Measurements from ENCODE around the gene AHNAK2.
"Not testable (repeated sequence)": the region's sequence is repeated elsewhere in the genome, so short reads cannot be mapped to it uniquely, and the experiment has no call there.

The AHNAK2 gene

GRCh38 chr14:104951863-104952657 lies 26.1 kb downstream of the AHNAK2 start:
- not testable (repeated sequence) for DNase-seq (ENCODE audit: low read depth)

DNA sequence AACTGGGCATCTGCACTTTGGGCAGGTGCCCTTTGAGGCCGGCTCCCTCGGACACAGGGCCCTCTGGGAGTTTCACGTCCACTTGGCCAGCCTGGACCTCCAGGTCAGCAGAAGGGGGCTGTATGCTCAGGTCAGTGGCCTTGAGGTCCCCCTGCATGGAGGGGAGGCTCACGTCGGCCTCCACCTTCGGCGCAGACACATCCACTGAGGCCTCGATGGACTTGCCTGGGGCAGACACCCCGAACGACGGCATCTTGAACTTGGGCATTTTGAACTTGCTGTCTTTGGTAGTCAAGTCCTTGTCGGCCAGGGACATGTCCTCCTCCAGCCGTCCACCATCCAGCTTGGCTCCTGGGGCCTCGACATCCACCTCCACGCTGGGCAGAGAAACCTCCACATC lies 27.5 kb downstream of the AHNAK2 start:
- DNase-seq (ENCODE audit: low read depth): not testable (repeated sequence)

DNA sequence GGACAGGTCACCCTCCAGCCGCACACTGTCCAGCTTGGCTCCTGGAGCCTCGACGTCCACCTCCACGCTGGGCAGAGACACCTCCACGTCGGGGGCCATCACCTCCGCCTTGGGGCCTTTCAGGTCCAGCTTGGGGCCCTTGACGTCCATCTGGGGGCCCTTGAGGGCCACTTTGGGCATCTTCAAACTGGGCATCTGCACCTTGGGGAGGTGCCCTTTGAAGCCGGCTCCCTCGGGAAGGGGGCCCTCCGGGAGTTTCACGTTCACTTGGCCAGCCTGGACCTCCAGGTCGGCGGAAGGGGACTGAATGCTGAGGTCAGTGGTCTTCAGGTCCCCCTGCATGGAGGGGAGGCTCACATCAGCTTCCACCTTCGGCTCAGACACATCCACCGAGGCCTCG lies 28.2 kb downstream of the AHNAK2 start:
- no peak for DNase-seq (ENCODE audit: low read depth)

- not testable (repeated sequence) for DNase-seq (ENCODE audit: low read depth)
Measured at GRCh38 chr14:104949406-104949955, 28.7 kb downstream of the AHNAK2 start.

- no peak for DNase-seq (ENCODE audit: low read depth)
Measured at GRCh38 chr14:104948736-104949031, 29.5 kb downstream of the AHNAK2 start.

DNA sequence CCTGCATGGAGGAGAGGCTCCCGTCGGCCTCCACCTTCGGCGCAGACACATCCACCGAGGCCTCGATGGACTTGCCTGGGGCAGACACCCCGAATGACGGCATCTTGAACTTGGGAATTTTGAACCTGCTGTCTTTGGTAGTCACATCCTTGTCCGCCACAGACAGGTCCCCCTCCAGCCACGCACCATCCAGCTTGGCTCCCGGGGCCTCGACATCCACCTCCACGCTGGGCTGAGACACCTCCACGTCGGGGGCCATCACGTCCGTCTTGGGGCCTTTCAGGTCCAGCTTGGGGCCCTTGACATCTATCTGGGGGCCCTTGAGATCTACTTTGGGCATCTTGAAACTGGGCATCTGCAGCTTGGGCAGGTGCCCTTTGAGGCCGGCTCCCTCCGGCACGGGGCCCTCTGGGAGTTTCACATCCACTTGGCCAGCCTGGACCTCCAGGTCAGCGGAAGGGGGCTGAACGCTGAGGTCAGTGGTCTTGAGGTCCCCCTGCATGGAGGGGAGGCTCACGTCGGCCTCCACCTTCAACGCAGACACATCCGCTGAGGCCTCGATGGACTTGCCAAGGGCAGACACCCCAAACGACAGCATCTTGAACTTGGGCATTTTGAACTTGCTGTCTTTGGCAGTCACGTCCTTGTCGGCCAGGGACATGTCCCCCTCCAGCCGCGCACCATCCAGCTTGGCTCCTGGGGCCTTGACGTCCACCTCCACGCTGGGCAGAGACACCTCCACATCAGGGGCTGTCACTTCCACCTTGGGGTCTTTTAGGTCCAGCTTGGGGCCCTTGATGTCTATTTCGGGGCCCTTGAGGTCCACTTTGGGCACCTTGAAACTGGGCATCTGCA lies 30.1 kb downstream of the AHNAK2 start:
- not testable (repeated sequence) for DNase-seq (ENCODE audit: low read depth)

GRCh38 chr14:104947201-104947600 lies 31.0 kb downstream of the AHNAK2 start:
- not testable (repeated sequence) for DNase-seq (ENCODE audit: low read depth)

GRCh38 chr14:104945986-104946965 lies 31.9 kb downstream of the AHNAK2 start:
- not testable (repeated sequence) for DNase-seq (ENCODE audit: low read depth)

DNA sequence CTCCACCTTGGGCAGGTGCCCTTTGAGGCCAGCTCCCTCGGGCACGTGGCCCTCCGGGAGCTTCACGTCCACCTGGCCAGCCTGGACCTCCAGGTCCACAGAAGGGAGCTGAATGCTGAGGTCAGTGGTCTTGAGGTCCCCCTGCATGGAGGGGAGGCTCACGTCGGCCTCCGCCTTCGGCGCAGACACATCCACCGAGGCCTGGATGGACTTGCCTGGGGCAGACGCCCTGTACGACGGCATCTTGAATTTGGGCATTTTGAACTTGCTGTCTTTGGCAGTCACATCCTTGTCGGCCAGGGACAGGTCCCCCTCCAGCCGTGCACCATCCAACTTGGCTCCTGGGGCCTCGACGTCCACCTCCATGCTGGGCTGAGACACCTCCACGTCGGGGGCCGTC lies 32.9 kb downstream of the AHNAK2 start:
- not testable (repeated sequence) for DNase-seq (ENCODE audit: low read depth)

GRCh38 chr14:104944436-104945205 lies 33.6 kb downstream of the AHNAK2 start:
- DNase-seq (ENCODE audit: low read depth): not testable (repeated sequence)

- DNase-seq (ENCODE audit: low read depth): not testable (repeated sequence)
Measured at GRCh38 chr14:104944016-104944308, 34.2 kb downstream of the AHNAK2 start.

DNA sequence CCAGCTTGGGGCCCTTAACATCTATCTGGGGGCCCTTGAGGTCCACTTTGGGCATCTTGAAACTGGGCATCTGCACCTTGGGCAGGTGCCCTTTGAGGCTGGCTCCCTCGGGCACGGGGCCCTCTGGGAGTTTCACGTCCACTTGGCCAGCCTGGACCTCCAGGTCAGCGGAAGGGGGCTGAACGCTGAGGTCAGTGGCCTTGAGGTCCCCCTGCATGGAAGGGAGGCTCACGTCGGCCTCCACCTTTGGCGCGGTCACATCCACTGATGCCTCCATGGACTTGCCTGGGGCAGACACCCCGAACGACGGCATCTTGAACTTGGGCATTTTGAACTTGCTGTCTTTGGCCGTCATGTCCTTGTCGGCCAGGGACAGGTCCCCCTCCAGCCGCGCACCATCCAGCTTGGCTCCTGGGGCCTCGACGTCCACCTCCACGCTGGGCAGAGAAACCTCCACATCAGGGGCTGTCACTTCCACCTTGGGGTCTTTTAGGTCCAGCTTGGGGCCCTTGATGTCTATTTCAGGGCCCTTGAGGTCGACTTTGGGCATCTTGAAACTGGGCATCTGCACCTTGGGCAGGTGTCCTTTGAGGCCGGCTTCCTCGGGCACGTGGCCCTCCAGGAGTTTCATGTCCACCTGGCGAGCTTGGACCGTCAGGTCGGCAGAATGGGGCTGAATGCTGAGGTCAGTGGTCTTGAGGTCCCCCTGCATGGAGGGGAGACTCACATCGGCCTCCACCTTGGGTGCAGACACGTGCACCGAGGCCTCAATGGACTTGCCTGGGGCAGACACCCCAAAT lies 34.8 kb downstream of the AHNAK2 start:
- DNase-seq (ENCODE audit: low read depth): not testable (repeated sequence)

GRCh38 chr14:104942586-104942985 lies 35.6 kb downstream of the AHNAK2 start:
- DNase-seq (ENCODE audit: low read depth): no peak

DNA sequence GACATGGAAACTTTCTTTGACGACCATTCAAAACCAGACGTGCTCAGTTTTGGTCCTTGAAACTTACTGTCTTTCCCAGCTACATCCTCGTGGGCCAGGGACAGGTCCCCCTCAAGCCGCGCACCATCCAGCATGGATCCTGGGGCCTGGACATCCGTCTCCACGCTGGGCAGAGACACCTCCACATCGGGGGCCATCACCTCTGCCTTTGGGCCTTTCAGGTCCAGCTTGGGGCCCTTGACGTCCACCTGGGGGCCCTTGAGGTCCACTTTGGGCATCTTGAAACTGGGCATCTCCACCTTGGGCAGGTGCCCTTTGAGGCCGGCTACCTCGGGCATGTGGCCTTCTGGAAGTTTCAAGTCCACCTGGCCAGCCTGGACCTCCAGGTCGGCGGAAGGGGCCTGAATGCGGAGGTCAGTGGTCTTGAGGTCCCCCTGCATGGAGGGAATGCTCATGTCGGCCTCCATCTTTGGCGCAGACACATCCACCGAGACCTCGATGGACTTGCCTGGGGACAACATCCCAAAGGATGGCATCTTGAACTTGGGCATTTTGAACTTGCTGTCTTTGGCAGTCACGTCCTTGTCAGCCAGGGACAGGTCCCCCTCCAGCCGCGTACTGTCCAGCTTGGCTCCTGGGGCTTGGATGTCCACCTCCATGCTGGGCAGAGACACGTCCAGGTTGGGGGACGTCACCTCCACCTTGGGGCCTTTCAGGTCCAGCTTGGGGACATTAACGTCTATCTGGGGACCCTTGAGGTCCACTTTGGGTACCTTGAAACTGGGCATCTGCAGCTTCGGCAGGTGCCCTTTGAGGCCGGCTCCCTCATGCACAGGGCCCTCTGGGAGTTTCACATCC lies 36.4 kb downstream of the AHNAK2 start:
- DNase-seq (ENCODE audit: low read depth): no peak

GRCh38 chr14:104940526-104941150 lies 37.5 kb downstream of the AHNAK2 start:
- DNase-seq (ENCODE audit: low read depth): no peak

- DNase-seq (ENCODE audit: low read depth): no peak
Measured at GRCh38 chr14:104939666-104940410, 38.3 kb downstream of the AHNAK2 start.

GRCh38 chr14:104938960-104939359 lies 39.2 kb downstream of the AHNAK2 start:
- DNase-seq (ENCODE audit: low read depth): no peak

GRCh38 chr14:104938436-104938835 lies 39.7 kb downstream of the AHNAK2 start:
- DNase-seq (ENCODE audit: low read depth): no peak
